ENCODE data around the gene BACE1.
A peak's percentile ranks its signal among the peaks of the same experiment; 100 is the strongest.

The BACE1 gene

DNA sequence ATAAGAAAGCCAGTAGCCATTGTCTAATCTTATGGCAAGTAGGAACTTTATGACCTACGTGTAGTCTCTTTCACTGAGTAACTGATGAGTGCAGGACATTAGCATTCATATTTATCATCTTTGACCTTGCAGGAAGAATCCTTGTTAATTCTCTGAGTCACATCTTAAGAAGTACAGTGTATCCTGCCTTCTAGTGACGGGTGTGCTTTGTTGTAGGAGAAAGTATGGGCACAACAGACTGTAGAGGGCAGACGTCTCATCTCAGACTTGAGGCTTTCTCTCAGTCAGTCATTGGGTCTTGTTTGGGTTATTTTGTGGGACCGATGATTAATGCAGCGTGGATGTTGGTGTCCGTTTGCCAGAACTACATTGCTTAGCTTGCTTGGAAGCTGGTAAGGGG, 76.8 kb downstream of the BACE1 start:
- H3K4me3 ChIP-seq (ENCODE audit: low read length): no peak overlapping the region
- DNase-seq (ENCODE audit: low read depth): peak; percentile 82
- peak; percentile 49 for TF ChIP-seq CTCF (IDR thresholded peaks at IDR 0.05; ENCODE audit: insufficient read depth, low read depth, low read length, missing control alignments)

GRCh38 chr11:117238221-117238620, 77.8 kb downstream of the BACE1 start:
- DNase-seq (ENCODE audit: low read depth): no peak
- H3K4me3 ChIP-seq (ENCODE audit: low read length): no peak overlapping the region
- TF ChIP-seq CTCF (IDR thresholded peaks at IDR 0.05; ENCODE audit: insufficient read depth, low read depth, low read length, missing control alignments): no peak

Measured in epithelial cell of esophagus (primary cell).